Measurements from ENCODE around the gene ZNF337. TPM values are rescaled to one million over a fixed set of nuclear protein-coding genes. Genes with fewer than 3 reads are reported as not detected.

The ZNF337 gene
- total RNA-seq, 1 experiment from 2014 or later, result 10.3 TPM

- Histone ChIP-seq H3K27me3 (ENCODE audit: insufficient read depth, low read length) (no peaks in the 10 kb centered on the region), H2AK5ac (ENCODE audit: insufficient read length, low read length) (no peak overlapping the region), H2BK20ac (ENCODE audit: low read depth, low read length, poor library complexity, severe bottlenecking) (no peak overlapping the region), H3K14ac (ENCODE audit: insufficient read depth, low read length) (peak overlapping the region; percentile 81; the same call in 1 of the 2 replicates), H3K79me1 (ENCODE audit: insufficient read depth, low read depth, low read length, poor library complexity, severe bottlenecking) (no peaks in the 10 kb centered on the region), H2BK120ac (ENCODE audit: low read depth, low read length, poor library complexity, severe bottlenecking) (no peak overlapping the region), H2BK12ac (ENCODE audit: insufficient read length, low read depth, low read length) (peak overlapping the region; percentile 8), H3K23me2 (ENCODE audit: insufficient read length, low read depth, low read length, poor library complexity, severe bottlenecking) (no peaks in the 10 kb centered on the region), H3K23ac (ENCODE audit: insufficient read length, low read depth, low read length) (no peak overlapping the region), H3K9me3 (ENCODE audit: control insufficient read depth, low read depth, low read length) (no peaks in the 10 kb centered on the region), H2BK5ac (ENCODE audit: insufficient read length, low read length) (no peak overlapping the region), H3K18ac (ENCODE audit: insufficient read length, low read depth, low read length) (no peak overlapping the region), H4K20me1 (ENCODE audit: control insufficient read depth, insufficient read depth, insufficient read length) (no peaks in the 10 kb centered on the region), H4K91ac (ENCODE audit: insufficient read length, low read depth, low read length) (no peak overlapping the region), H4K8ac (replicated peaks; ENCODE audit: insufficient read length, low read depth, low read length) (no peak overlapping the region), H3K4me1 (ENCODE audit: insufficient read depth, low read length) (no peaks in the 10 kb centered on the region), H3K9ac (ENCODE audit: extremely low read depth, insufficient read length, low read length) (no peak overlapping the region), H3K27ac (ENCODE audit: insufficient read length, low read depth, low read length) (no peak overlapping the region), H2BK15ac (ENCODE audit: low read depth, low read length) (no peak overlapping the region), H3K56ac (ENCODE audit: insufficient read length, low read depth, low read length) (no peak overlapping the region), H3K4ac (ENCODE audit: low read depth, low read length) (no peak overlapping the region), H2AFZ (ENCODE audit: low read length) (no peak overlapping the region), H3K4me2 (ENCODE audit: insufficient read depth, insufficient read length, low read length) (no peak overlapping the region), H3T11ph (ENCODE audit: low read length) (no peak overlapping the region), H3K79me2 (ENCODE audit: insufficient read depth, low read length) (no peaks in the 10 kb centered on the region), H4K5ac (ENCODE audit: insufficient read length, low read depth, low read length) (no peak overlapping the region)
- Mint-ChIP-seq H3K27ac (no peak overlapping the region), H3K4me1 (peaks cover 13 to 15% of the 10 kb centered on the region in 2 experiments), H3K36me3 (ENCODE audit: insufficient read depth in 1 of 3, low read depth in 3 of 3) (peaks cover 17 to 22% (median 21%) of the 10 kb centered on the region in 3 experiments), H3K4me3 (no peak overlapping the region), H3K27me3 (ENCODE audit: low read depth) (no peaks in the 10 kb centered on the region), H3K9me3 (no peaks in the 10 kb centered on the region; a peak in 1 of 5 replicates)
- peak; percentile 57 for DNase-seq
- TF ChIP-seq, protein P1, sequence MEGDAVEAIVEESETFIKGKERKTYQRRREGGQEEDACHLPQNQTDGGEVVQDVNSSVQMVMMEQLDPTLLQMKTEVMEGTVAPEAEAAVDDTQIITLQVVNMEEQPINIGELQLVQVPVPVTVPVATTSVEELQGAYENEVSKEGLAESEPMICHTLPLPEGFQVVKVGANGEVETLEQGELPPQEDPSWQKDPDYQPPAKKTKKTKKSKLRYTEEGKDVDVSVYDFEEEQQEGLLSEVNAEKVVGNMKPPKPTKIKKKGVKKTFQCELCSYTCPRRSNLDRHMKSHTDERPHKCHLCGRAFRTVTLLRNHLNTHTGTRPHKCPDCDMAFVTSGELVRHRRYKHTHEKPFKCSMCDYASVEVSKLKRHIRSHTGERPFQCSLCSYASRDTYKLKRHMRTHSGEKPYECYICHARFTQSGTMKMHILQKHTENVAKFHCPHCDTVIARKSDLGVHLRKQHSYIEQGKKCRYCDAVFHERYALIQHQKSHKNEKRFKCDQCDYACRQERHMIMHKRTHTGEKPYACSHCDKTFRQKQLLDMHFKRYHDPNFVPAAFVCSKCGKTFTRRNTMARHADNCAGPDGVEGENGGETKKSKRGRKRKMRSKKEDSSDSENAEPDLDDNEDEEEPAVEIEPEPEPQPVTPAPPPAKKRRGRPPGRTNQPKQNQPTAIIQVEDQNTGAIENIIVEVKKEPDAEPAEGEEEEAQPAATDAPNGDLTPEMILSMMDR (conservative IDR thresholded peaks at IDR 0.05), result peak; percentile 61
- WGBS (ENCODE audit: extremely low coverage, insufficient read length, low lambda C conversion rate), result no CpG with 5 or more reads among the region's 7 CpGs
These were observed 26.7 kb downstream of the ZNF337 start for GRCh38 chr20:25669826-25670422.
